Liver (tissue), 9 donors: ENCODE results near the gene FAM13A. TPM values are rescaled to one million over a fixed set of nuclear protein-coding genes. Genes with fewer than 3 reads are reported as not detected.

ENCODE experiments used
- DNase-seq: peaks from one replicate; pipeline ENCODE4 v3.0.0-alpha.2; 2017; ENCODE audit warnings: low spot score
- H3K27ac ChIP-seq, 2 donors: one replicate each; pipeline ENCODE4 v1.7.0; 2013; ENCODE audit warnings: inconsistent platforms in 2 of 2, low read length in 2 of 2, control low read depth in 1 of 2, low read depth in 1 of 2, mild to moderate bottlenecking in 1 of 2
- H3K27me3 ChIP-seq, 4 donors: one replicate each; pipeline versions ENCODE4 v1.6.1 to v1.7.0; 2013; ENCODE audit warnings: low read length in 3 of 4, inconsistent platforms in 1 of 4, mild to moderate bottlenecking in 1 of 4, moderate library complexity in 1 of 4; ENCODE audit not compliant: control insufficient read depth in 4 of 4, insufficient read depth in 4 of 4
- H3K36me3 ChIP-seq, 4 donors: one replicate each; pipeline versions ENCODE4 v1.6.1 to v1.7.0; 2013; ENCODE audit warnings: low read length in 3 of 4, mild to moderate bottlenecking in 3 of 4, low read depth in 1 of 4, moderate library complexity in 1 of 4; ENCODE audit not compliant: control insufficient read depth in 4 of 4, insufficient read depth in 3 of 4
- H3K4me1 ChIP-seq, 4 donors: one replicate each; pipeline versions ENCODE4 v1.6.1 to v1.7.0; 2013; ENCODE audit warnings: low read length in 3 of 4, mild to moderate bottlenecking in 3 of 4, moderate library complexity in 1 of 4; ENCODE audit not compliant: control insufficient read depth in 4 of 4, insufficient read depth in 4 of 4
- H3K4me3 ChIP-seq, 3 donors: one replicate each; pipeline versions ENCODE4 v1.6.1 to v1.7.0; 2013; ENCODE audit warnings: low read length in 3 of 3, control low read depth in 1 of 3, low read depth in 1 of 3, mild to moderate bottlenecking in 1 of 3
- H3K9ac ChIP-seq, 2 donors: one replicate each; pipeline ENCODE4 v1.7.0; 2013; ENCODE audit warnings: low read length in 2 of 2, mild to moderate bottlenecking in 2 of 2, moderate library complexity in 2 of 2, control low read depth in 1 of 2, low read depth in 1 of 2
- H3K9me3 ChIP-seq, 4 donors: one replicate each; pipeline versions ENCODE4 v1.6.1 to v1.7.0; 2013; ENCODE audit warnings: low read length in 3 of 4; ENCODE audit not compliant: control insufficient read depth in 4 of 4
- ATF3 ChIP-seq: IDR thresholded peaks from 2 replicates; pipeline ENCODE4 v1.6.1; 2016; ENCODE audit warnings: antibody characterized with exemption
- EGR1 ChIP-seq, 2 donors: IDR thresholded peaks; 2 replicates each; pipeline ENCODE4 v1.6.1; 2016 to 2018; ENCODE audit warnings: antibody characterized with exemption in 2 of 2, low read depth in 2 of 2
- FOXA1 ChIP-seq: IDR thresholded peaks from 2 replicates; pipeline ENCODE4 v1.6.1; 2016; ENCODE audit warnings: antibody characterized with exemption
- FOXA2 ChIP-seq: IDR thresholded peaks from 2 replicates; pipeline ENCODE4 v1.6.1; 2016; ENCODE audit warnings: antibody characterized with exemption
- GABPA ChIP-seq, 2 donors: IDR thresholded peaks in 1 of 2; conservative IDR thresholded peaks in 1 of 2; 2 replicates each; pipeline ENCODE4 v1.6.1; 2016; ENCODE audit warnings: antibody characterized with exemption in 2 of 2, mild to moderate bottlenecking in 1 of 2, moderate library complexity in 1 of 2
- HNF4G ChIP-seq: IDR thresholded peaks from 2 replicates; pipeline ENCODE4 v1.6.1; 2016; ENCODE audit warnings: antibody characterized with exemption
- JUND ChIP-seq, 2 donors: IDR thresholded peaks; 2 replicates each; pipeline ENCODE4 v1.6.1; 2016; ENCODE audit warnings: antibody characterized with exemption in 2 of 2
- MAX ChIP-seq: IDR thresholded peaks from 2 replicates; pipeline ENCODE4 v1.6.1; 2016; ENCODE audit warnings: antibody characterized with exemption
- NR2F2 ChIP-seq: IDR thresholded peaks from 2 replicates; pipeline ENCODE4 v1.6.1; 2016; ENCODE audit warnings: antibody characterized with exemption
- RAD21 ChIP-seq, 2 donors: IDR thresholded peaks; 2 replicates each; pipeline ENCODE4 v1.6.1; 2016; ENCODE audit warnings: antibody characterized with exemption in 2 of 2, mild to moderate bottlenecking in 2 of 2
- RXRA ChIP-seq, 2 donors: IDR thresholded peaks; 2 replicates each; pipeline ENCODE4 v1.6.1; 2017 to 2018; ENCODE audit warnings: antibody characterized with exemption in 2 of 2, mild to moderate bottlenecking in 1 of 2
- SP1 ChIP-seq: IDR thresholded peaks from 2 replicates; pipeline ENCODE4 v1.6.1; 2018; ENCODE audit warnings: antibody characterized with exemption, mild to moderate bottlenecking
- TAF1 ChIP-seq: conservative IDR thresholded peaks from 2 replicates; pipeline ENCODE4 v1.6.1; 2016; ENCODE audit warnings: antibody characterized with exemption, mild to moderate bottlenecking
- YY1 ChIP-seq: IDR thresholded peaks from 2 replicates; pipeline ENCODE4 v1.6.1; 2016; ENCODE audit warnings: antibody characterized with exemption, mild to moderate bottlenecking
- ZBTB33 ChIP-seq: IDR thresholded peaks from 2 replicates; pipeline ENCODE4 v1.6.1; 2016; ENCODE audit warnings: antibody characterized with exemption
- WGBS: extraction: QIAGEN DNeasy Blood & Tissue Kit; methylation state at CpG from one replicate; pipeline ENCODE4 v1.1.7; 2013; 5-methylcytosine and 5-hydroxymethylcytosine counted together
- polyA plus RNA-seq, 2 donors: library from polyadenylated mRNA; stranded (reverse) in 1 of 2; unstranded in 1 of 2; fragments of 200-250 nt in 1 of 2; fragments of >200 nt in 1 of 2; fragmentation: Nextera tagmentation in 1 of 2; extraction: Ambion mirVana in 1 of 2; gene quantifications; one replicate each; pipeline versions ENCODE4 v1.2.1 to v1.2.3, GENCODE V29; 2013 to 2015
- total RNA-seq, 2 donors: library from RNA; depleted of rRNA; stranded (reverse); fragments of >200 nt; gene quantifications; one replicate each; pipeline ENCODE4 v1.2.3, GENCODE V29; 2014
- TF ChIP-seq, protein P1 (sequence below): fragments of 150-350 bp; IDR thresholded peaks from 2 replicates; pipeline ENCODE4 v1.5.1; 2017; ENCODE audit warnings: improper control_type of control experiment, low read depth, low read length; ENCODE audit not compliant: missing input control
- donor health status: healthy.
- donor health status: healthy.
- donor health status: healthy.
- donor health status: healthy.
- donor health status: healthy.

The FAM13A gene
- total and polyA plus RNA-seq, 4 donors = 14.9 to 52.9 (median 27.6) TPM

DNA sequence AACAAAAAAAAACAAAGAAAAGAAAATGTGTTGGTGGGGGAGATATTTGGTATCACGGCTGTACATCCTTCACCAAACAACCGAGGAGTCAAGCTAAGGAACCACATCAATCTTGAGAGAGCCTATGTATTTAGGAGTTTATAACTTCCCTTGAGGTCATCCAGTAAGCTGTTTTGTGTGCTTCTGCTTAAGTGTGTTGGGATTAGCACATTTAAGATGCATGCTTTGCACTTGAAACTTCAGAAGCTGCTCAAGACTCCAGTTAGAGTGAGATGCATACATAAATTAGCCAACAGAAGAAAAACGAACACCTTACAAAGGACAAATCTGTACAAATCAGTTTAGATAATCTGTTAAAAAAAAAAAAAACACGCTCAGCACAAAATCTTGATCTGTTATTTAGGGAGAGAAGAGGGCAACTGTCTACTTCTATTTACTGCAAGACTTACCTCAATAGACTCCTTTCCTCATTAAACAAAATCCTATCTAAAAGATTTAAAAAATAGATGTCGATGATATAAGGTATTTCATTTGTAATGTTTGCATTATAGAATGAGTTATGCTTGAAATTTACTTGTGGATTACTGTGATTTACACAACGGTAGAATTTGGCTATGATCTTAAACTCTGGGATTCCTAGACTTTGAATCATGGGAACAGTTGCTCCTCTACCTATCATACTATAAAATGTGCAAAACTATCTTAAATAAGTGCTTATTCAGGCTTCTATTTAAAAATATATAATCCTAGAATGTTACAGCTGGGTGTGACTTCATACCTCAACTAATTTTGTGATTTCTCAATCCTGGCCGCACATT, 305.5 kb downstream of the FAM13A start:
- Histone ChIP-seq H3K9ac (peak overlapping the region in 1 of 2 donors; percentile 72), H3K4me3 (no peak overlapping the region), H3K9me3 (no peaks in the 10 kb centered on the region), H3K27me3 (no peaks in the 10 kb centered on the region), H3K4me1 (peaks cover 2 to 51% (median 36%) of the 10 kb centered on the region in 4 donors), H3K36me3 (peaks cover 0 to 20% (median 15%) of the 10 kb centered on the region in 4 donors), H3K27ac (peak overlapping the region in 1 of 2 donors; percentile 86)
- no peak for DNase-seq
- TF ChIP-seq ZBTB33 (no peak), SP1 (no peak), GABPA (IDR thresholded peaks at IDR 0.05 in 1 of 2, conservative IDR thresholded peaks at IDR 0.05 in 1 of 2) (no peak), FOXA2 (no peak), FOXA1 (no peak), TAF1 (no peak), ATF3 (no peak), RXRA (IDR thresholded peaks at IDR 0.05) (no peak), HNF4G (no peak), YY1 (no peak), NR2F2 (no peak), MAX (no peak)
- TF ChIP-seq, protein P1, sequence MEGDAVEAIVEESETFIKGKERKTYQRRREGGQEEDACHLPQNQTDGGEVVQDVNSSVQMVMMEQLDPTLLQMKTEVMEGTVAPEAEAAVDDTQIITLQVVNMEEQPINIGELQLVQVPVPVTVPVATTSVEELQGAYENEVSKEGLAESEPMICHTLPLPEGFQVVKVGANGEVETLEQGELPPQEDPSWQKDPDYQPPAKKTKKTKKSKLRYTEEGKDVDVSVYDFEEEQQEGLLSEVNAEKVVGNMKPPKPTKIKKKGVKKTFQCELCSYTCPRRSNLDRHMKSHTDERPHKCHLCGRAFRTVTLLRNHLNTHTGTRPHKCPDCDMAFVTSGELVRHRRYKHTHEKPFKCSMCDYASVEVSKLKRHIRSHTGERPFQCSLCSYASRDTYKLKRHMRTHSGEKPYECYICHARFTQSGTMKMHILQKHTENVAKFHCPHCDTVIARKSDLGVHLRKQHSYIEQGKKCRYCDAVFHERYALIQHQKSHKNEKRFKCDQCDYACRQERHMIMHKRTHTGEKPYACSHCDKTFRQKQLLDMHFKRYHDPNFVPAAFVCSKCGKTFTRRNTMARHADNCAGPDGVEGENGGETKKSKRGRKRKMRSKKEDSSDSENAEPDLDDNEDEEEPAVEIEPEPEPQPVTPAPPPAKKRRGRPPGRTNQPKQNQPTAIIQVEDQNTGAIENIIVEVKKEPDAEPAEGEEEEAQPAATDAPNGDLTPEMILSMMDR = no peak
- 71% methylated on average over 7 of the region's 7 CpGs for WGBS

DNA sequence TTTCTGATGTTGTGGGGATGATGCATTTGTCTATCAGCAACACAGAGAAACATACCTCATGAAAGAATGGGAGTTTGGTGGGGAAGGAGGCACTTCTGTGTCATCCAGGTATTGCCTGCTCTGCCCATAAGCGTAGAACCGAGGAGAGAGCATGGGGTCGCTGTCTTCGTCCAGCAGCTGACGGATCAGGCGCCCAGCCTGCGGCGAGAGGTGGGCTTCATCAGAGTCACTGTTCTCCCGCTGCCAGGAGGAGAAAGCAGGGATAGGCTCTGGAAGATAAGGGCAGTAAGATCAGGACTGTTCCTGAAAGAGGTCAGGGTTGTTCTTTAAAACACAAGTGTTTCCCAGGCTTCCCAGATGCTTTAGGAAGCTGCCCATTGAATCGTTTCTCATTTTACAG, 306.6 kb downstream of the FAM13A start:
- no peak for DNase-seq
- Histone ChIP-seq H3K4me1 (peaks cover 2 to 56% (median 39%) of the 10 kb centered on the region in 4 donors), H3K9ac (no peak overlapping the region), H3K27ac (no peak overlapping the region), H3K9me3 (no peaks in the 10 kb centered on the region), H3K27me3 (no peaks in the 10 kb centered on the region), H3K4me3 (no peak overlapping the region), H3K36me3 (peaks cover 0 to 20% (median 15%) of the 10 kb centered on the region in 4 donors)
- 92% methylated on average over 10 of the region's 10 CpGs for WGBS
- TF ChIP-seq TAF1 (no peak), YY1 (no peak), EGR1 (IDR thresholded peaks at IDR 0.05; ENCODE audit: low read depth in 2 of 2) (no peak), RXRA (IDR thresholded peaks at IDR 0.05) (no peak), FOXA1 (no peak), RAD21 (IDR thresholded peaks at IDR 0.05) (no peak), ATF3 (no peak), JUND (IDR thresholded peaks at IDR 0.05) (no peak), SP1 (no peak), FOXA2 (no peak)
- TF ChIP-seq, protein P1 = no peak
